Heart right ventricle (tissue), 16 donors: ENCODE measurements around the gene UHRF1. TPM values are rescaled to one million over a fixed set of nuclear protein-coding genes. Genes with fewer than 3 reads are reported as not detected.
A peak's percentile ranks its signal among the peaks of the same experiment; 100 is the strongest.

Source experiments
- ATAC-seq, 8 donors: fragments of 200-7000 bp; cut with Tn5 transposase; one replicate each; pipeline ENCODE4 v1.9.1; 2020; ENCODE audit warnings: mild to moderate bottlenecking in 8 of 8, moderate library complexity in 8 of 8, moderate number of reproducible peaks in 1 of 8
- DNase-seq, 2 donors: peaks; one replicate each; pipeline ENCODE4 v3.0.0-alpha.2; 2020
- H3K27ac ChIP-seq, 10 donors: fragments of 200-600 bp; sonication (generic) in 2 of 10; one replicate each; pipeline versions ENCODE4 v1.5.0 to v1.8.0; 2020 to 2022; ENCODE audit warnings: mild to moderate bottlenecking in 3 of 10
- H3K27me3 ChIP-seq, 7 donors: fragments of 200-600 bp; one replicate each; pipeline ENCODE4 v1.8.0; 2021 to 2022; ENCODE audit warnings: mild to moderate bottlenecking in 2 of 7
- H3K36me3 ChIP-seq, 9 donors: fragments of 200-600 bp; sonication (generic) in 1 of 9; one replicate each; pipeline versions ENCODE4 v1.5.0 to v1.8.0; 2020 to 2022; ENCODE audit warnings: mild to moderate bottlenecking in 2 of 9
- H3K4me1 ChIP-seq, 9 donors: fragments of 200-600 bp; sonication (generic) in 1 of 9; one replicate each; pipeline versions ENCODE4 v1.5.0 to v1.8.0; 2020 to 2022; ENCODE audit warnings: mild to moderate bottlenecking in 4 of 9
- H3K4me3 ChIP-seq, 10 donors: fragments of 200-600 bp; sonication (generic) in 2 of 10; one replicate each; pipeline versions ENCODE4 v1.5.0 to v1.8.0; 2020 to 2022; ENCODE audit warnings: mild to moderate bottlenecking in 7 of 10, moderate library complexity in 2 of 10
- H3K9me3 ChIP-seq, 11 donors: fragments of 200-600 bp in 10 of 11; sonication (generic) in 2 of 11; one replicate each; pipeline versions ENCODE4 v1.5.0 to v1.8.0; 2013 to 2022; ENCODE audit warnings: mild to moderate bottlenecking in 2 of 11, control low read depth in 1 of 11, moderate library complexity in 1 of 11
- WGBS, 2 donors: extraction: QIAGEN DNeasy Blood & Tissue Kit; methylation state at CpG; one replicate each; pipeline ENCODE4 v1.1.7; 2013; ENCODE audit warnings: inconsistent platforms in 1 of 2; 5-methylcytosine and 5-hydroxymethylcytosine counted together
- intact Hi-C, 10 donors: fragments of 100-400 bp; cut with DNase I; formaldehyde crosslinking; loops; one replicate each; pipeline versions ENCODE4 v1.11.1 to v1.14.2; 2022
- polyA plus RNA-seq, 2 donors: library from polyadenylated mRNA; stranded (reverse); fragments of 200-250 nt; gene quantifications; one replicate each; pipeline ENCODE4 v1.2.3, GENCODE V29; 2013
- total RNA-seq, 10 donors: library from RNA; stranded (reverse); fragmentation: NEBNext Ultra II Directional in 3 of 10; extraction: Animal tissue kit (Norgen Biotek cat#: 25700) in 3 of 10; gene quantifications; one replicate each; pipeline versions ENCODE4 v1.2.1 to v1.2.4, GENCODE V29; 2021 to 2023
- TF ChIP-seq, protein P1 (sequence below), 9 donors: fragments of 200-600 bp; sonication (generic) in 2 of 9; IDR thresholded peaks; one replicate each; pipeline versions ENCODE4 v1.5.0 to v1.8.0; 2021 to 2022; ENCODE audit warnings: antibody characterized with exemption in 9 of 9, mild to moderate bottlenecking in 5 of 9, moderate library complexity in 1 of 9
- donor health status: Arrhythmogenic right ventricular cardiomyopathy.
- donor health status: ischemic (EF 13 %, LVEDD 7.1; RV severe dilation, severe dysfunction).
- donor health status: healthy with polysubstance abuse.
- donor health status: DM: no; HTN: yes; CAD: no.
- donor health status: DM: no; HTN: no; CAD: no.
- donor health status: ischemic (EF 25% LVEDD 6.9; RV normal size, moderate dysfunction).
- donor health status: ischemic (EF 25% LVEDD 5.7; RV mildly dilated, moderate dysfunction).
- donor health status: healthy.
- donor health status: DM: yes; HTN: yes; CAD: no.
- donor health status: Ischemic cardiomyopathy.
- donor health status: ischemic (EF 35%, LVEDD 5.7; RV mildly dilated, moderate dysfunction).
- donor health status: nonischemic (EF 11% LVEDD 7.7; RV severe dilation, severe dysfunction).
- donor health status: DM: yes; HTN: yes; CAD: no.
- donor health status: PGD.
- donor health status: ischemic (EF 29% LVEDD 5.4; RV normal size, mild dysfunction).
- donor health status: nonischemic (EF 23%, LVEDD 6.1; RV moderate dilation, normal function).

The UHRF1 gene
- total and polyA plus RNA-seq, 12 donors: 0.35 to 6.2 (median 0.75) TPM

DNA sequence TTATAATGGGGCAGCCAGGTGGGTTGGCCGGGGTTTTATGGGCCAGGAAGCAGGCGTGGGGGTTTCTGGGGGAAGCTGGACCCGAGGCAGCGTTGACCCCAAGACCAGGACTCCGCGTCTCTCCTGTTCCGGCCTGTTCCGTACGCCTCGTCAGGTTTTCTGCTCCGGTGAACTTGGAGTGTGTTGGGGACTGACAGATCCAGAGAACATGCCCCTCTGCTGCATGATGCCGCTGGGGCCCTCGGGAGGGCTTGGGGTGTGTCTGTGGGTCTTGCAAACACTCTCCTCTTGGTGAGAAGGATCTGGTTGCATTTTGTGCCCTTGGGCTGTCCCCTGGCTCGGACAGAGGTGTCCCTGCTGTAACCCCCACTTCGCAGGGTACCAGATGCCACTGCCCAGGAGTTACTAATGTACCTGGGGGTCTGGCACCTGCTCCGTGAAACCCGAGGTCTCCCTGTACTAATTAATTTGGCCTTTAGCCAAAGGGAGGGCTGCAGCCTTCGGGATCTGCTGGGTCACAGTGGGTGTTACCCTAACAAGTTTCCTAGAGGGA lies 75.2 kb downstream of the UHRF1 start:
- 50 to 61% methylated on average over 18 of the region's 18 CpGs for WGBS, 2 donors
- Histone ChIP-seq H3K9me3 (no peaks in the 10 kb centered on the region), H3K27me3 (no peaks in the 10 kb centered on the region), H3K27ac (peak overlapping the region in 1 of 10 donors; percentile 52), H3K36me3 (peaks cover 0 to 13% (median 0%) of the 10 kb centered on the region in 9 donors), H3K4me3 (no peak overlapping the region), H3K4me1 (peaks cover 34 to 82% (median 70%) of the 10 kb centered on the region in 9 donors)
- intact Hi-C loops: no loop called here
- no peak for ATAC-seq
- TF ChIP-seq, protein P1, sequence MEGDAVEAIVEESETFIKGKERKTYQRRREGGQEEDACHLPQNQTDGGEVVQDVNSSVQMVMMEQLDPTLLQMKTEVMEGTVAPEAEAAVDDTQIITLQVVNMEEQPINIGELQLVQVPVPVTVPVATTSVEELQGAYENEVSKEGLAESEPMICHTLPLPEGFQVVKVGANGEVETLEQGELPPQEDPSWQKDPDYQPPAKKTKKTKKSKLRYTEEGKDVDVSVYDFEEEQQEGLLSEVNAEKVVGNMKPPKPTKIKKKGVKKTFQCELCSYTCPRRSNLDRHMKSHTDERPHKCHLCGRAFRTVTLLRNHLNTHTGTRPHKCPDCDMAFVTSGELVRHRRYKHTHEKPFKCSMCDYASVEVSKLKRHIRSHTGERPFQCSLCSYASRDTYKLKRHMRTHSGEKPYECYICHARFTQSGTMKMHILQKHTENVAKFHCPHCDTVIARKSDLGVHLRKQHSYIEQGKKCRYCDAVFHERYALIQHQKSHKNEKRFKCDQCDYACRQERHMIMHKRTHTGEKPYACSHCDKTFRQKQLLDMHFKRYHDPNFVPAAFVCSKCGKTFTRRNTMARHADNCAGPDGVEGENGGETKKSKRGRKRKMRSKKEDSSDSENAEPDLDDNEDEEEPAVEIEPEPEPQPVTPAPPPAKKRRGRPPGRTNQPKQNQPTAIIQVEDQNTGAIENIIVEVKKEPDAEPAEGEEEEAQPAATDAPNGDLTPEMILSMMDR (IDR thresholded peaks at IDR 0.05): no peak
- DNase-seq: no peak

DNA sequence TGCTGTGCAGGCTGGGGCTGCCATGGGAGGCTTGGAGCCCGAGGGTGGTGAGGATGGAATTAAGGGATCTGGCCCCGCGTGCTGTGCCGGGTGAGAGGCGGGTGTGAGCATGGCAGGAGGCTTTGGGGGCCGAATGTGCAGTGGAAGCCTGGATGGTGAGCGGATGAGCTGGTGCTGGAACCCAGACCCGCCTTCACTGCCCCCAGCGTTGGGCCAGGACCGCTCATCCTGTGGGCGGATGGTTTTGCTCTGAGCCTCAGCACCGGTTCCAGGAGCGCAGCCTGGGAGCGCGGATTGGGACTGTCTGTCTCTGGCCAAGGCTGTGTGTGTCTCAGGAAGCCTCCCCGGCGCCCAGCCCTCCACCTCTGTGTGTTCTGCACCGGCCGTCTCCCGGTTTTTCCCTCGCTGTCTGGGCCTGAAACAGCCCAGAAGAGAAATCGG lies 76.3 kb downstream of the UHRF1 start:
- peaks cover 34 to 75% (median 65%) of the 10 kb centered on the region in 9 donors for H3K4me1 ChIP-seq
- 76 to 80% methylated on average over 22 of the region's 22 CpGs for WGBS, 2 donors
- no peak for DNase-seq
- no peaks in the 10 kb centered on the region for H3K9me3 ChIP-seq
- no peak overlapping the region for H3K27ac ChIP-seq
- peaks cover 0 to 13% (median 0%) of the 10 kb centered on the region in 9 donors for H3K36me3 ChIP-seq
- H3K27me3 ChIP-seq: no peaks in the 10 kb centered on the region
- TF ChIP-seq, protein P1 (IDR thresholded peaks at IDR 0.05): no peak
- ATAC-seq: no peak
- H3K4me3 ChIP-seq: no peak overlapping the region
- intact Hi-C loops: no loop called here

DNA sequence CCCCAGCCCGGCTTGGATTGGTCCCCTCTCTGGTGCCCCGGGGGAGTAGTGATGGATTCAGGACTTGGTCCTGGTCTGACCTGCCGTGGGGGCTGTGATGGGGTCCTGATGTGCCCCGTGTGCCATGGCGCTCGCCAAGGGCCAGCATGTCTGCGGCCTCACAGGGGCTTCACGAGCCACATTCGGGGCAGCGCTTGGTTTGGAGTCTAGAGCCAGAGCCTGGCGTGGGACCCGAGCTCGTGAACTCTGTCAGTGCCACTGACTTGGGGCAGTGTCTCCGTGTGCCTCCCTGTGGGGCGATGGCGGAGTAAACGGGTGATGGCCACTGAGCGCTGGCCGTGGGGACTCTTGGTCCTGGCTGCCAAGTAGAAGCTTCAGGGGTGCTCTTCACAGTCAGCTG lies 76.8 kb downstream of the UHRF1 start:
- H3K27ac ChIP-seq: no peak overlapping the region
- no peak overlapping the region for H3K4me3 ChIP-seq
- no peak for ATAC-seq
- intact Hi-C loops: no loop called here
- peaks cover 34 to 73% (median 64%) of the 10 kb centered on the region in 9 donors for H3K4me1 ChIP-seq
- H3K9me3 ChIP-seq: no peaks in the 10 kb centered on the region
- H3K27me3 ChIP-seq: no peaks in the 10 kb centered on the region
- DNase-seq: no peak
- WGBS, 2 donors: 88 to 91% methylated on average over 19 of the region's 19 CpGs
- peaks cover 0 to 13% (median 0%) of the 10 kb centered on the region in 9 donors for H3K36me3 ChIP-seq
- TF ChIP-seq, protein P1 (IDR thresholded peaks at IDR 0.05): no peak

DNA sequence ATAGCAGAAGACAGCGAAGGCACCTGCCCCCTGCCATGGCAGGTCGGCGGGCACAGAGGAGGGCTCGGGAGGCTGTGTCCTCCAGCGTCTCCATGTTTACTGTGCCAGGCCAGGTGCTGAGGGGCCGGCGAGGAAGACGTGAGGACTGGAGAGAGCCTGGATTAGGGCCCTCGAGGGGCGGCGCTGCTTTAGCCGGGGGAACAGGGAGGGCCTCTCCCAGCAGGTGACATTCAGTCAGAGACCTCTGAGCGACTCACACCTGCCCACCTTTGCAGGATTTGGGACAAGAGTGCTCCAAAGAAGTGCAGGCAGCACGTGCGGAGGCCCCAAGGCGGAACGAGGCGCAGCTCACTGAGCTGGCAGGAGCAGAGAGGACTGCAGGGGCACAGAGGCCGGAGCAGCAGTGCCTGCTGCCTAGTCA lies 77.2 kb downstream of the UHRF1 start:
- H3K36me3 ChIP-seq: peaks cover 0 to 13% (median 0%) of the 10 kb centered on the region in 9 donors
- H3K9me3 ChIP-seq: no peaks in the 10 kb centered on the region
- H3K27ac ChIP-seq: peak overlapping the region in 1 of 10 donors; percentile 43
- WGBS, 2 donors: 76 to 83% methylated on average over 19 of the region's 19 CpGs
- intact Hi-C loops: no loop called here
- TF ChIP-seq, protein P1 (IDR thresholded peaks at IDR 0.05): no peak
- DNase-seq (no peak), ATAC-seq (no peak)
- no peaks in the 10 kb centered on the region for H3K27me3 ChIP-seq
- H3K4me1 ChIP-seq: peaks cover 34 to 69% (median 60%) of the 10 kb centered on the region in 9 donors
- H3K4me3 ChIP-seq: no peak overlapping the region
